PC-9 (cell line): ENCODE data around the gene DHX8. TPM values are rescaled to one million over a fixed set of nuclear protein-coding genes. Genes with fewer than 3 reads are reported as not detected.

Source experiments
- BruUV-seq: library from RNA; stranded (reverse); fragments of 400-500 nt; replicated peaks from 2 replicates; lab custom pipeline; 2021; lab: Mats Ljungman, UMichigan
- CTCF ChIA-PET: fragments of 300-600 bp; sonication (Branson Sonifier 250); formaldehyde crosslinking; loops from one replicate; lab custom pipeline; 2022; ENCODE audit warnings: antibody characterized with exemption; lab: Charles Lee
- POLR2A ChIA-PET: fragments of 300-600 bp; sonication (Branson Sonifier 250); formaldehyde crosslinking; loops from one replicate; lab custom pipeline; 2022; ENCODE audit warnings: antibody characterized with exemption; ENCODE audit not compliant: unreplicated experiment; lab: Charles Lee
- DNase-seq, 2 experiments: peaks; one replicate each; pipeline versions ENCODE4 v3.0.0 to v3.0.0-alpha.2; 2015 to 2022; ENCODE audit warnings: mixed read lengths in 1 of 2
- H2AFZ ChIP-seq: fragments of 200-600 bp; sonication (generic); 2 replicates; pipeline ENCODE4 v1.8.1; 2017; ENCODE audit warnings: antibody characterized with exemption
- H3F3A ChIP-seq: fragments of 200-600 bp; sonication (generic); 2 replicates; pipeline ENCODE4 v1.8.1; 2017; ENCODE audit warnings: antibody characterized with exemption, mild to moderate bottlenecking, low read depth; ENCODE audit not compliant: insufficient read depth
- H3K27ac ChIP-seq: fragments of 200-600 bp; sonication (generic); 2 replicates; pipeline ENCODE4 v1.6.1; 2016; ENCODE audit warnings: mixed run types
- H3K27me3 ChIP-seq: fragments of 200-600 bp; sonication (generic); 2 replicates; pipeline ENCODE4 v1.6.1; 2016; ENCODE audit warnings: low read depth, mixed run types; ENCODE audit not compliant: insufficient read depth
- H3K36me3 ChIP-seq: fragments of 200-600 bp; sonication (generic); 2 replicates; pipeline ENCODE4 v1.6.1; 2016; ENCODE audit warnings: low read depth, mixed run types
- H3K4me1 ChIP-seq: fragments of 200-600 bp; sonication (generic); replicated peaks from 2 replicates; pipeline ENCODE4 v1.6.1; 2016; ENCODE audit warnings: mixed run types; ENCODE audit not compliant: insufficient read depth
- H3K4me2 ChIP-seq: fragments of 200-600 bp; sonication (generic); 2 replicates; pipeline ENCODE4 v1.6.1; 2017; ENCODE audit warnings: mixed run types
- H3K4me3 ChIP-seq: fragments of 200-600 bp; sonication (generic); 2 replicates; pipeline ENCODE4 v1.6.1; 2016; ENCODE audit warnings: mixed run types
- H3K79me2 ChIP-seq: fragments of 200-600 bp; sonication (generic); 2 replicates; pipeline ENCODE4 v1.6.1; 2017; ENCODE audit warnings: low read depth, mixed run types
- H3K9me2 ChIP-seq: fragments of 200-600 bp; sonication (generic); 2 replicates; pipeline ENCODE4 v1.8.1; 2017; ENCODE audit warnings: mild to moderate bottlenecking; ENCODE audit not compliant: insufficient read depth
- H3K9me3 ChIP-seq: fragments of 200-600 bp; sonication (generic); 2 replicates; pipeline ENCODE4 v1.8.1; 2016; ENCODE audit warnings: low read depth; ENCODE audit not compliant: insufficient read depth
- H4K20me1 ChIP-seq: fragments of 200-600 bp; sonication (generic); 2 replicates; pipeline ENCODE4 v1.8.1; 2017; ENCODE audit not compliant: insufficient read depth
- EZH2 ChIP-seq: fragments of 200-600 bp; sonication (generic); IDR thresholded peaks from 2 replicates; pipeline ENCODE4 v1.8.0; 2017; ENCODE audit warnings: antibody characterized with exemption, low read depth
- intact Hi-C: fragments of 100-400 bp; cut with micrococcal nuclease; formaldehyde crosslinking; loops from one replicate; pipeline ENCODE4 v1.10.0; 2022; ENCODE audit not compliant: unreplicated experiment
- total RNA-seq: library from RNA; stranded (reverse); gene quantifications from 2 replicates; pipeline ENCODE4 v1.2.3, GENCODE V29; 2021
- TF ChIP-seq, protein P1 (sequence below): fragments of 200-600 bp; sonication (generic); conservative IDR thresholded peaks from 2 replicates; pipeline ENCODE4 v1.6.1; 2017; ENCODE audit warnings: mixed run types, antibody characterized with exemption, mild to moderate bottlenecking, moderate library complexity

DHX8 gene
- total RNA-seq, 1 experiment from 2014 or later = 55.4 TPM

DNA sequence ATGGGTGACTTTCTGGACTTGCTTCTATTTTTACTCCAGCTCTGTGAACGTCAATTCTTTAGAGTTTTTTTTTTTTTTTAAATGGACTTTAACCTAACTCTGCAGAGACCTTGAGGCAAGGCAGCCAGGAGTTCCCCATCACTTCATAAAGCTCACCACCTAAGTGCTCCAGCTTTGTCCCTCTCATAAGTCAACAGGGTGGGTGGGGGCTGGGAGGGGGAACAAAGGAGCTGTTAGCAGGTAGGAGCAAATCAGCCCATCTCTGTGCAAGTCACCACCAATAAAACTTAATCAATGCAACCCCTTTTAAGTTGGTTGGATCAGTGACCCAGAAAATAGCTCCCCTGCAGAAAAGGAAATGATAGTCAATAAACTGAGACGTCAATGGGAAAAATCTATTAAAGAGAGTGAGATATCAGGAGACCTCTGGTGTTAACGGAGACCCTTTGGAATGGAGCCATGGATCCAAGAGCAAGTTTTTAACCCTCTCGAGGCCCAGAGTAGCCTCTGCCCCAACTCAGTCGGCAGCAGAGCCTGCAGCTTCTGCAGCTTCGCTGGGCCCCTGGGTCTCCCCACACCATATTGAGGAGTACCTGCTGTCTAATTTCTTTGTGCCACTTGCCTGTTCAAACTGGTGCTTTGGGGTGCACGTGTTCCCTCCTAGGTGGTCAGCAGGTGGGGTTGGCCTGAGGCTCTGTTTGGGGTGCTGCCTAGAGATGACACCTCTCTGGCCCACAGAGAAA, 90.0 kb downstream of the DHX8 start:
- no peak for TF ChIP-seq EZH2
- TF ChIP-seq, protein P1, sequence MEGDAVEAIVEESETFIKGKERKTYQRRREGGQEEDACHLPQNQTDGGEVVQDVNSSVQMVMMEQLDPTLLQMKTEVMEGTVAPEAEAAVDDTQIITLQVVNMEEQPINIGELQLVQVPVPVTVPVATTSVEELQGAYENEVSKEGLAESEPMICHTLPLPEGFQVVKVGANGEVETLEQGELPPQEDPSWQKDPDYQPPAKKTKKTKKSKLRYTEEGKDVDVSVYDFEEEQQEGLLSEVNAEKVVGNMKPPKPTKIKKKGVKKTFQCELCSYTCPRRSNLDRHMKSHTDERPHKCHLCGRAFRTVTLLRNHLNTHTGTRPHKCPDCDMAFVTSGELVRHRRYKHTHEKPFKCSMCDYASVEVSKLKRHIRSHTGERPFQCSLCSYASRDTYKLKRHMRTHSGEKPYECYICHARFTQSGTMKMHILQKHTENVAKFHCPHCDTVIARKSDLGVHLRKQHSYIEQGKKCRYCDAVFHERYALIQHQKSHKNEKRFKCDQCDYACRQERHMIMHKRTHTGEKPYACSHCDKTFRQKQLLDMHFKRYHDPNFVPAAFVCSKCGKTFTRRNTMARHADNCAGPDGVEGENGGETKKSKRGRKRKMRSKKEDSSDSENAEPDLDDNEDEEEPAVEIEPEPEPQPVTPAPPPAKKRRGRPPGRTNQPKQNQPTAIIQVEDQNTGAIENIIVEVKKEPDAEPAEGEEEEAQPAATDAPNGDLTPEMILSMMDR = no peak
- Histone ChIP-seq H3K79me2 (no peaks in the 10 kb centered on the region), H3K4me2 (no peak overlapping the region), H2AFZ (no peak overlapping the region), H3K9me3 (no peaks in the 10 kb centered on the region), H3K9me2 (no peaks in the 10 kb centered on the region), H3K4me1 (peaks cover 47% of the 10 kb centered on the region), H3F3A (peaks cover 28% of the 10 kb centered on the region; the same call in 1 of the 2 replicates), H3K27me3 (no peaks in the 10 kb centered on the region), H3K4me3 (no peak overlapping the region), H3K36me3 (no peaks in the 10 kb centered on the region), H4K20me1 (peaks cover 3% of the 10 kb centered on the region; the same call in 1 of the 2 replicates), H3K27ac (no peak overlapping the region)
- ChIA-PET CTCF (interaction anchor here (0.5 to 1.2 kb wide), 4 partner anchors 90 to 624 kb away, joined by 3 to 8 read pairs (median 5); partner anchors contain the start of gene DHX8), POLR2A (interaction anchor here (0.6 kb wide), 1 partner anchor 174 kb away, joined by 6 read pairs; no protein-coding TSS in a partner anchor)
- intact Hi-C loops = no loop called here
- no peak for DNase-seq
- BruUV-seq = no TSS peak

DNA sequence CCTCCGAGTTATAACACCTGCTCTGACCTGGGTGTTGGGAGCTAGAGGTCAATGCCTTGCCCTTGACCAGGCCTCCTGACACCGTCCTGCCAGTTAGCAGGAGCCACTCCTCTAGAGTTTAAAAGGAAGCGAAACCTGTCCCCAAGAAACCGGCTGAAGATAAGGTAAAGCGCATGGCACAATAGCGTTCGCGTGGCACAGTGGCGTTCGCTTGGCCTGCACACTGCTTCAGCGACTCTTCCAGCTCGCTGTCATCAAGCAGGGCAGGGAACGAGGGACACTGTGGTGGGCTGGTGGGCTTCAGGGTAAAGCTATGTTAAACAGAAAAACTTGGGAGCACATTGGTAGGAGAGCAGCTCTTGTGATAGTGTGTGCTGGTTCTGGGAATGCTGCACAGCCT, 90.6 kb downstream of the DHX8 start:
- Histone ChIP-seq H3K79me2 (no peaks in the 10 kb centered on the region), H3K4me1 (peaks cover 53% of the 10 kb centered on the region), H3K4me3 (no peak overlapping the region), H3K36me3 (no peaks in the 10 kb centered on the region), H3K9me3 (no peaks in the 10 kb centered on the region), H2AFZ (no peak overlapping the region), H3K9me2 (no peaks in the 10 kb centered on the region), H3K4me2 (no peak overlapping the region), H3K27ac (no peak overlapping the region), H3K27me3 (no peaks in the 10 kb centered on the region), H3F3A (peaks cover 29% of the 10 kb centered on the region; the same call in 1 of the 2 replicates), H4K20me1 (peaks cover 3% of the 10 kb centered on the region; the same call in 1 of the 2 replicates)
- no TSS peak for BruUV-seq
- intact Hi-C loops = no loop called here
- POLR2A ChIA-PET = no interaction called here
- CTCF ChIA-PET = interaction anchor here (0.5 to 1.2 kb wide), 3 partner anchors 90 to 99 kb away, joined by 3 to 7 read pairs (median 3); partner anchors contain the start of gene DHX8
- DNase-seq = no peak
- TF ChIP-seq, protein P1 = no peak
- TF ChIP-seq EZH2 = no peak

DNA sequence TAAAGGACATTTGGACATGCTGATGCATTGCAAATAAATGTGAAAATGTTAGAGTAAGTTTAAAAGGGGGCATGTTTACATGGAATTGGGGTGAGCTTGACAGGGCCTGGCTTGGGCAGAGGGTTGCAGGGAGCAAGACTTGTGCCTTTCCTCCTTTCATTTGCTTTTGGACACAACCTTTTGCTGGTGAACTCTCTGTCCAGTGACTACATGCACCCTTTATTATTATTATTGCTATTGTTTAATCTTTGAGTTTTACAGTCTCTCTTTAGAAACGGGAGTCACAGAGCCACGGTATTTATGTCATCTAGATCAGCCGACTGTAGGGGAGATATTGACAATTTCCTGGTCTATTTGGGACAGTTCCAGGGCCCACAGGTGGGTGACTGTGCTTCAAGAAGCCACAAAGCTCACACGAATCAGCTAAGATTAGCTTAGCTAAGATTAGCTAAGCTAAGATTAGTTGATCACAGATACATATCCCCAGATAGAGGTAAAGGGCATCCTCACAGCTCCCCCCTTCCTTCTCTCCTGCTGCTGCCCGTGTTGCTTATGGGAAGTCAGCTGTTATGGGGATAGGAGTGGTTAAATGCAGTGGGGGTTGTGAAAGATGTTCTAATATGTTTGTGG, 91.2 kb downstream of the DHX8 start:
- Histone ChIP-seq H3K27ac (no peak overlapping the region; the same call in 1 of the 2 replicates), H3F3A (peaks cover 29% of the 10 kb centered on the region; the same call in 1 of the 2 replicates), H3K9me3 (no peaks in the 10 kb centered on the region), H3K9me2 (no peaks in the 10 kb centered on the region), H4K20me1 (peaks cover 3% of the 10 kb centered on the region; the same call in 1 of the 2 replicates), H3K4me1 (peaks cover 57% of the 10 kb centered on the region), H2AFZ (no peak overlapping the region), H3K4me3 (no peak overlapping the region), H3K36me3 (no peaks in the 10 kb centered on the region), H3K79me2 (no peaks in the 10 kb centered on the region), H3K4me2 (peak overlapping the region; percentile 54), H3K27me3 (no peaks in the 10 kb centered on the region)
- ChIA-PET POLR2A (interaction anchor here (0.6 kb wide), 1 partner anchor 74 kb away, joined by 4 read pairs; no protein-coding TSS in a partner anchor), CTCF (interaction anchor here (3.2 kb wide), 1 partner anchor 98 kb away, joined by 24 read pairs; no protein-coding TSS in a partner anchor)
- intact Hi-C loops = no loop called here
- no TSS peak for BruUV-seq
- TF ChIP-seq, protein P1 = no peak
- no peak for DNase-seq
